Nephron (organoid): ENCODE data around the gene IL22.

ENCODE experiments used
- H3K27ac Mint-ChIP-seq, 3 experiments: 2 replicates each; pipeline ENCODE4 v1.8.0; 2020; ENCODE audit warnings: mixed read lengths in 3 of 3, mild to moderate bottlenecking in 2 of 3, moderate library complexity in 1 of 3
- H3K27me3 Mint-ChIP-seq: 2 replicates; pipeline ENCODE4 v1.8.0; 2021; ENCODE audit warnings: low read depth, mild to moderate bottlenecking, moderate library complexity, mixed read lengths
- H3K36me3 Mint-ChIP-seq: 2 replicates; pipeline ENCODE4 v1.8.0; 2020; ENCODE audit warnings: low read depth, mixed read lengths
- H3K4me1 Mint-ChIP-seq: 2 replicates; pipeline ENCODE4 v1.8.0; 2020; ENCODE audit warnings: mixed read lengths
- H3K4me3 Mint-ChIP-seq, 3 experiments: 2 replicates each; pipeline ENCODE4 v1.8.0; 2020; ENCODE audit warnings: mild to moderate bottlenecking in 3 of 3, mixed read lengths in 3 of 3, moderate library complexity in 2 of 3
- H3K9me3 Mint-ChIP-seq: 2 replicates; pipeline ENCODE4 v1.8.0; 2020; ENCODE audit warnings: mixed read lengths
- CTCF ChIP-seq, 3 experiments: fragments of 200-600 bp; sonication (generic); IDR thresholded peaks; one replicate each; pipeline ENCODE4 v1.5.0; 2021; ENCODE audit warnings: antibody characterized with exemption in 3 of 3; ENCODE audit not compliant: unreplicated experiment in 3 of 3

IL22 gene

GRCh38 chr12:68264158-68264855 lies 10.9 kb upstream of the IL22 start:
- Mint-ChIP-seq H3K4me1 (peaks cover 21% of the 10 kb centered on the region), H3K27ac (peak overlapping the region in 2 of 3 experiments; percentile 58 to 67), H3K4me3 (no peak overlapping the region), H3K27me3 (no peaks in the 10 kb centered on the region), H3K36me3 (no peaks in the 10 kb centered on the region), H3K9me3 (no peaks in the 10 kb centered on the region)
- no peak for TF ChIP-seq CTCF (IDR thresholded peaks at IDR 0.05; ENCODE audit: unreplicated experiment in 3 of 3)

- H3K27ac Mint-ChIP-seq, result no peak overlapping the region
- H3K4me3 Mint-ChIP-seq, result no peak overlapping the region
- no peaks in the 10 kb centered on the region for H3K36me3 Mint-ChIP-seq
- H3K9me3 Mint-ChIP-seq, result no peaks in the 10 kb centered on the region
- TF ChIP-seq CTCF (IDR thresholded peaks at IDR 0.05; ENCODE audit: unreplicated experiment in 3 of 3), result no peak
- peaks cover 11% of the 10 kb centered on the region for H3K4me1 Mint-ChIP-seq
- H3K27me3 Mint-ChIP-seq, result no peaks in the 10 kb centered on the region
Measured at GRCh38 chr12:68263366-68263765, 10.0 kb upstream of the IL22 start.

GRCh38 chr12:68261896-68262295 lies 8.5 kb upstream of the IL22 start:
- Mint-ChIP-seq H3K4me3 (no peak overlapping the region), H3K9me3 (no peaks in the 10 kb centered on the region)
- no peak for TF ChIP-seq CTCF (IDR thresholded peaks at IDR 0.05; ENCODE audit: unreplicated experiment in 3 of 3)

GRCh38 chr12:68260153-68260552 lies 6.7 kb upstream of the IL22 start:
- Mint-ChIP-seq H3K4me1 (peaks cover 6% of the 10 kb centered on the region), H3K4me3 (no peak overlapping the region), H3K27ac (no peak overlapping the region), H3K9me3 (no peaks in the 10 kb centered on the region), H3K27me3 (no peaks in the 10 kb centered on the region), H3K36me3 (no peaks in the 10 kb centered on the region)
- no peak for TF ChIP-seq CTCF (IDR thresholded peaks at IDR 0.05; ENCODE audit: unreplicated experiment in 3 of 3)

More at GRCh38 chr12:68261896-68262295, 8.5 kb upstream of the IL22 start:
- Mint-ChIP-seq H3K4me1 (peaks cover 10% of the 10 kb centered on the region), H3K27me3 (no peaks in the 10 kb centered on the region), H3K27ac (no peak overlapping the region), H3K36me3 (no peaks in the 10 kb centered on the region)

- Mint-ChIP-seq H3K4me3 (no peak overlapping the region), H3K9me3 (no peaks in the 10 kb centered on the region), H3K4me1 (no peaks in the 10 kb centered on the region), H3K27me3 (no peaks in the 10 kb centered on the region), H3K27ac (no peak overlapping the region), H3K36me3 (no peaks in the 10 kb centered on the region)
- TF ChIP-seq CTCF (IDR thresholded peaks at IDR 0.05; ENCODE audit: unreplicated experiment in 3 of 3), result no peak
Measured at GRCh38 chr12:68259318-68259940, 6.0 kb upstream of the IL22 start.

- Mint-ChIP-seq H3K9me3 (peaks cover 5% of the 10 kb centered on the region), H3K27ac (no peak overlapping the region), H3K27me3 (no peaks in the 10 kb centered on the region), H3K4me1 (peaks cover 10% of the 10 kb centered on the region), H3K36me3 (peaks cover 4% of the 10 kb centered on the region), H3K4me3 (no peak overlapping the region)
- no peak for TF ChIP-seq CTCF (IDR thresholded peaks at IDR 0.05; ENCODE audit: unreplicated experiment in 3 of 3)
Measured at GRCh38 chr12:68252077-68252476, 1.3 kb downstream of the IL22 start.
